NCI-H187 treated with DMSO at 0.1 percent for 48 hours (cell line): ENCODE measurements around the gene NPLOC4.

Experiments used
- DNase-seq: peaks from one replicate; lab custom pipeline; 2025; lab: John Stamatoyannopoulos, UW

The NPLOC4 gene

GRCh38 chr17:81565231-81565630, 71.7 kb downstream of the NPLOC4 start:
- no peak for DNase-seq

GRCh38 chr17:81564778-81565177, 72.1 kb downstream of the NPLOC4 start:
- DNase-seq = no peak

- no peak for DNase-seq
Measured at GRCh38 chr17:81563861-81564586, 72.9 kb downstream of the NPLOC4 start.

- no peak for DNase-seq
Measured at GRCh38 chr17:81561494-81561885, 75.4 kb downstream of the NPLOC4 start.

- no peak for DNase-seq
Measured at GRCh38 chr17:81558941-81559806, 77.7 kb downstream of the NPLOC4 start.

GRCh38 chr17:81558115-81558468, 78.8 kb downstream of the NPLOC4 start:
- DNase-seq = no peak

GRCh38 chr17:81557276-81558114, 79.4 kb downstream of the NPLOC4 start:
- DNase-seq = no peak

- DNase-seq = no peak
Measured at GRCh38 chr17:81556863-81557262, 80.0 kb downstream of the NPLOC4 start.

GRCh38 chr17:81556175-81556691, 80.7 kb downstream of the NPLOC4 start:
- no peak for DNase-seq

- DNase-seq = no peak
Measured at GRCh38 chr17:81553616-81554181, 83.2 kb downstream of the NPLOC4 start.

- peak; percentile 66 for DNase-seq
Measured at GRCh38 chr17:81553018-81553615, 83.8 kb downstream of the NPLOC4 start.

- DNase-seq = no peak
Measured at GRCh38 chr17:81552244-81553017, 84.5 kb downstream of the NPLOC4 start, which contains the start of gene FAAP100. FAAP100 (minus strand) TSS chr17:81552353; CDS start chr17:81552330, 23 bp downstream.

GRCh38 chr17:81551458-81552243, 85.3 kb downstream of the NPLOC4 start:
- no peak for DNase-seq

GRCh38 chr17:81550830-81551457, 86.0 kb downstream of the NPLOC4 start:
- no peak for DNase-seq

- DNase-seq = no peak
Measured at GRCh38 chr17:81550285-81550684, 86.6 kb downstream of the NPLOC4 start.

GRCh38 chr17:81549826-81550225, 87.1 kb downstream of the NPLOC4 start:
- DNase-seq = no peak

- DNase-seq = no peak
Measured at GRCh38 chr17:81549031-81549557, 87.8 kb downstream of the NPLOC4 start.

GRCh38 chr17:81547614-81547982, 89.3 kb downstream of the NPLOC4 start:
- no peak for DNase-seq
